ENCODE data around the gene TM7SF3.
"Not testable (repeated sequence)": the region's sequence is repeated elsewhere in the genome, so short reads cannot be mapped to it uniquely, and the experiment has no call there.

Gene TM7SF3

GRCh38 chr12:26978801-26979200, 35.4 kb downstream of the TM7SF3 start:
- DNase-seq: no peak

DNA sequence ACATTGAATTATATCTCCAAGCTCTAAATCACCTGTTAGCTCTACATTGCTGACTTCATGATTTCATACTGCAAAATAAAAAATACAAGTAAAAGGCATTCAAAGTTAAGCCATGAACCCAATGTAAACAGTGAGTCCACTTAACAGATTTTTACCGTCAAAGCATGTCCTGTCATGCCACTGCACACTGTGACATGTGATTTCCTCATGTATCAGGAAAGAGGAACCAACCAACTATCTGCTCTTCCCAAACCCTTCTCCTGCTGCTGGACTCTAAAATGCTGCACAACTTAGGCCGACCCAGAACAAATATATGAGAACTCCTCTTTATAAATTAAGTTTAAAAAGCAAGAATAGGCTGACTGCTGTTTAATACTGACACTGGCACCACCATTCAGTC, 37.5 kb downstream of the TM7SF3 start:
- DNase-seq: peak; percentile 37 to 73 (median 52)

DNA sequence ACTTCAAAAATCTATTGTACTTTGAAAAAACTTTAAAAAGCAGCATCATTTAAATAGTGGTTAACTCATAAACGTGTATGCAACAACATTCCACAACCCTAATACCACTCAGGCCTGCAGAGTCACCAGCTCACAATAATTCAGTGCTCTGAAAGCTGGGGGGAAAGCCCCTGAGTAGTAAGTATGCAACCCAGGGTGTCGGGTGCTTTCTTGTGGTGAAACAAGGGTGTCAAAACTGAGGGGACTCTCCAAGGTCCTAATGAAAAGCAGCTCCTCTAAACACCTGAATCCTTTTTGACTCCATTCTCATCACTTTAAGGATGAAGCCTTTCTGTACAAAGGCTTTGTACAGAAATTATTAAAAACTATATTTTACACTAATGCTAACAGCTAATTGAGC, 42.2 kb downstream of the TM7SF3 start:
- no peak for DNase-seq

GRCh38 chr12:26970136-26970535, 44.0 kb downstream of the TM7SF3 start:
- DNase-seq: no peak

- no peak for DNase-seq
Observed at GRCh38 chr12:26966842-26967241, 47.3 kb downstream of the TM7SF3 start.

- DNase-seq: no peak
Observed at GRCh38 chr12:26963413-26963812, 50.8 kb downstream of the TM7SF3 start.

DNA sequence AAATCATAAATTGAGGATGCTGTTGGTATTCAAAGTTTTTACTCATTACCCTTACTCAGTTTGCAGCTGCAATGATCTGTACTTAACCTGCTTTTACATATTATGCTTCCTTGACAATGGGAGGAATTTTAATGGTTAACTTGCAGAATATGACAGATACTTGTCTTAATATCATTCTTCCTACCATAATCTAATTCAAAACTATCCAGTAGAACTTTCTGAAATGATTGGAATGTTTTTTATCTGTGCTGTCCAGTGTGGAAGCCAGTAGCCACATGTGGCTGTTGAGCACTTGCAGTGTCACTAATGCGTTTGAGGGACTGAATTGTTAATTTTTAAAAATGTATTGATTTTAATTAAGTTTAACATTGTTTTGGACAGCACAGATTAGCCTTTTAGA, 52.4 kb downstream of the TM7SF3 start:
- no peak for DNase-seq

GRCh38 chr12:26961391-26961790, 52.8 kb downstream of the TM7SF3 start:
- not testable (repeated sequence) for DNase-seq

GRCh38 chr12:26954027-26954426, 60.2 kb downstream of the TM7SF3 start:
- DNase-seq: peak; percentile 40 to 70 (median 56)

- peak; percentile 89 to 98 (median 92) for DNase-seq
Observed at GRCh38 chr12:26953447-26953846, 60.7 kb downstream of the TM7SF3 start.

- DNase-seq: no peak
Observed at GRCh38 chr12:26948309-26948708, 65.9 kb downstream of the TM7SF3 start.

DNA sequence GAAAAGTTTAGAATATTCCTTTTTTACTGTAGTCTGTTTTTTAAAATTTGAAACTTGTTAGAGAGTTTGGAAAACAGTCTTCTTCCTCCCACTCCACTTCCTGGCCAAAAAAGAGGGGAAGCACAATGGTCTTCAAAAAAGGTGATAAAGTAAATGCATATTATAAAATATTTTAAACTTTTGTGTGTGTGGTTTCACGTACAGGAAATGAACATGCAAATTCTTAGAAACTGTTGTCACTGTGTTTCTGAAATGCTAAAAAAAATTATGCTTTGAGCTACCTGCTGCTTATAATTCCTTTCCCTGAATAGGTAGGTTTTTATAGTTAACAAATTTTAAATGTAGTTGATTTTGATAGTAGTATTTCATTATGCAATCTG, 73.0 kb downstream of the TM7SF3 start:
- DNase-seq: no peak

DNA sequence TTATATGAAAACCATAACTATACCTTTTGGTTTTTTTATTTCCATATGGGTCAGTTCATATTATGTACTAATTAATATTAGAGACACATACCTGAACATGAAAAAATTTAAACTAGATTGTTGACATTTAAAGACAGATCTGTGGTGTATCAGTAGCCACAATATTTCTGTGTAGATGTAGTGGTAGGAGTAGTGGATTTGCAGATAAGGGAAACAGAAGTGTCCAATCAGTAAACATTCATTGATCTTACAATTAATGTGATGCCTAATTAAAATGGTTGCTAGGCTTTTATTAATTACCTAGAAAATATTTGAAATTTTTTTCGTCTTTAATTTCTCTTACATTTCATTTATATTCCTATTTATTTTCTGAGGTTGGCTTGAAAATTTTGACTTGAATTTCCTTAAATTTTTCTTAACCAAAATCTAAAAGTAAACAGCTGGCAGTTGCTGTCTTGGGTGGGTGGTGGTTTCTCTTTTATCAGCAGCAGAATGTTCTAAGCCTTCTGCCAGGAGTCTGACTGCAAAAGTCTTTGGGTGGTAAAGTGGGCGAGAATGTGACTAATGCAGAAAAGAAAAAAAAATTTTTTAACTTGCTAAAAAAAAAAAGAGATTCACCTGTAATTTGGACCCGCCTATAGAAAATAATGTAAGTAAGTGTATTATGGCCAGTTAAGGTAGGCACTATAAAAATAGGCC, 73.5 kb downstream of the TM7SF3 start:
- peak; percentile 25 to 61 (median 55) for DNase-seq

DNA sequence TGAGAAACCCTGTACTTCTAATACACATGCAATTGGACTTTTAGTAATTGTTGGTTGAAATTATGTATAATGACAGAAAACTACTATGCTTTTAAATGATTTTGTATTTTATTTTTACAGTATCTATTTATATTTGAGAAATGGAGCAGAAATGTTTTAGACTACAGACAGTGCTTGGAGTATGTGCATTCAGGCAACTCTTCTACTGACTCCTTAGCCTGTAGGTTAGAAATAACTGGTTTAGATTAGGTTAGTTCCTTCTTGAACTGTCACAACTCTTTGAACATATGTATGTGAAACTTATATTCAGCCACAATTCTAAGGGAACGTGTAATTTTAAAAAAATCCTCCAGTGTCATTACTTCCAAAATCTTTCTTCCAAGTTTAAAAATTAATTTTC, 74.2 kb downstream of the TM7SF3 start:
- no peak for DNase-seq

GRCh38 chr12:26939192-26939832, 74.9 kb downstream of the TM7SF3 start:
- peak in 2 of 4 experiments; percentile 12 to 33 for DNase-seq

GRCh38 chr12:26938701-26939062, 75.5 kb downstream of the TM7SF3 start:
- peak; percentile 31 to 69 (median 58) for DNase-seq

DNA sequence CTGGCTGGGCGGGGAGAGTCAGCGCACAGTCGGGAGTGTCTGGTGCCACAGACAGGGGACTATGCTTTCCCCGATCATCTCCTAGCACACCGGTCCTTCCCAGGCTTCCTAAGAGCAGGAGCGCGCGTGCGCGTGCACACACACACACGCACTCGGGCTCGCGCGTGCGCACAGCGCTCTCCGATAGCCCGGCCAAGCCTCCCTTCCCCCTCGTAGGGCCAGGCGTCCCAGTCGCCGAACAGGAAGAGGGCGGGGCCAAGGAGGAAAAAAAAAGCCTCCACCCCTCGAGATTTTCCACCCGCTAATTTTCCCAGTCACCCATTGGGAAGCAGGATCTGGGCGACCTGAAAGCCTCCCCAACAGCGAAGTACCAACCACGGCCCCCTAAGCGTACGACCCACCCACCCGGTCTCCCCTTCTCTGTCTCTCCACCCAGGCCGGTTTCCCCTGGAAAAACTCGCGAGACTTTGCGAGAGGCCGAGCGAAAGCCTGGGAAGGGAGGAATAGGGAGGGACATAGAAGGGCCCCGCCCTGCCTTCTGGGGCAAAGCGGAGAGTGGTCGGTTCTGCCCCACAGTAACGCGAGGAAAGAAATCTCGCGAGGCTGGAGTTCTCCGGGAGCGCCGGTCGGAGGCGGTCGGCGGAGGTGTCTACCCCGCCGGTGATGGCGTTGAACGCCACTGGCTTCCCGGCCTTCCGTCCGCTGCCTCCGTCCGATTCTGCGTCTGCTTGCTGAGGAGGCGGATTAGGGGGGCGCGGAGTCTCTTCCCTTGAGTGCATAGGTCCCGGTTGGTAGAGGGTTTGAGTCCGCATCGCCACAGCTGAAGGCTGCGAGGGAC, 76.1 kb downstream of the TM7SF3 start, which contains the start of the genes FGFR1OP2 and INTS13:
Gene FGFR1OP2 (plus strand): TSS at position 608 of the 838 bp plus-strand sequence. CDS start 15,689 bp downstream, outside the sequence.
Gene INTS13 (minus strand): TSS at position 119 of the 838 bp plus-strand sequence. CDS start 1,178 bp downstream, outside the sequence.
- peak; percentile 99 to 100 (median 100) for DNase-seq

DNA sequence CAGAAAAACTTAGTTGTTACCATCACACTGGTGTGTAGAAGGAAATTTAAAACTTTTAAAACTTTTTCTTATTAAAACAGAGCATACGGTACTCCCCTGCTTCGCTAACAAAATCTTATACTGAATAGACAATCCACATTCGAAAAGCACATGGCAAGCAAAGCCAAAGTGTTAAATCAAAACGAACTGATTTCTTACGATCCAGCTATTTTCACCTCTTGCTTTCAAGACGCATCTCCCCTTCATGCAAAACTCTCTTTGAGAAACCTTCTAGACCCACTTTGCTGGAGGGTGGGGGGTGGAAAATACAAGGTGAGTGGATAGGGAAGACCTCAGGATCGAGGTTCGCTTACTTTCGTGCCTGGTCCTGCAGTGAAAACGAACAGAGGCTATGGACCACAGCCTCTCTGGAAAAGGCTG, 76.7 kb downstream of the TM7SF3 start:
- no peak for DNase-seq

GRCh38 chr12:26936559-26937442, 77.4 kb downstream of the TM7SF3 start:
- peak in 3 of 4 experiments; percentile 15 to 36 (median 17) for DNase-seq

DNA sequence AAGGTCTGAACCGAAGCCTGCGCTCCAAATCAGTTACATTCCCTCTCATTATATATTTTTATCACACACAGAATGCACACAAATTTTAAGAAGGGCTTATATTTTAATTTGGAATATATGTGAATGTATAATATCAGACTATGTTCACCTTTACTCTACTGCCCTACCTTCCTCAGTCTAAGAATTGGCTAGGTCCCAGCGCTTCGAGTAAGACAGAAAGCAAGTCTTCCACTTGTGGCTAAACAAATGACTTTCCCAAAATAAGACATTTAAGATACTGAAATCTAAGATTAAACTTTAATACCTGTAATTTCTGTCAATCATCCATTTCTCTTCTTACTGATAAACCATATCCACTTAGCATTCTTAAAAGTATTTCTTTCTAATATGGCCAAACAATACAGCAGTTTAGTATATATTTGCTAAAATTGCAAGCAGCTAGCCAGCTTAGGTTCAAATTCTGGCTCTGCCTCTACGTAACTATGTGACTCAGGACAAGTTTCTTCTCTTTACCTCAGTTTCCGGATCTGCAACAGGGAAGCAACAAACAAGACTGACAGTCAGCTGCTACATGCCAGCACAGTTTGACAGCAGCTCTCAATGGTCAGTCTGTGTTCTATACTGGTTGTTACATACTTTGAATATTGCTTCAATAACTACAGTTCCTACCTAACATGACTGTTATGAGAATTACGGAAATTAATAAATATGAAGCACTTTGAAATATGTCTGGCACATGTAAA, 78.4 kb downstream of the TM7SF3 start:
- peak in 3 of 4 experiments; percentile 37 to 44 (median 39) for DNase-seq

GRCh38 chr12:26929590-26929989, 84.6 kb downstream of the TM7SF3 start:
- no peak for DNase-seq

All from suppressor macrophage (primary cell).